ENCODE measurements around the gene RASSF3.
A peak's percentile ranks its signal among the peaks of the same experiment; 100 is the strongest.

Gene RASSF3

GRCh38 chr12:64729909-64730587, 119.8 kb downstream of the RASSF3 start:
- no peak overlapping the region for H3K27ac ChIP-seq
- TF ChIP-seq ZFX (IDR thresholded peaks at IDR 0.05; ENCODE audit: borderline replicate concordance) (no peak), CTCF (IDR thresholded peaks at IDR 0.05) (no peak)

DNA sequence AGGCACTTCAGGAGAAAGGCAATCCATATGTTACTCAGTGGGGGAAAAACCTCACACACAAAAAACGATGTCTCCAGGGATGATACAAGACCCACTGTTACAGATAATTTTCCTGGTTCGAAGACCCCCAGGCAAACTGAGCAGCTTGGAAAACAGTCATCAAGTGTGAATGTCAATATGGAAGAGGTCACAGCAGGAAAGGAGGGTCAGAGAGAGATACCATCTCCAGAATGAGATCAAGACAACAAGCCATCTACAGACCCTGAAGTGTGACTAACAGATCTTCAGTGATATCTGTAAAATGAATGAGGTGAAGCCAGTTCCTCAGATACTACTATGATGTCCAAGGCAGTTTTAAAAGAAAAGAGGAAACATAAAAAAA, 120.3 kb downstream of the RASSF3 start:
- H3K27ac ChIP-seq: no peak overlapping the region
- TF ChIP-seq CTCF (IDR thresholded peaks at IDR 0.05) (no peak), ZFX (IDR thresholded peaks at IDR 0.05; ENCODE audit: borderline replicate concordance) (no peak)

DNA sequence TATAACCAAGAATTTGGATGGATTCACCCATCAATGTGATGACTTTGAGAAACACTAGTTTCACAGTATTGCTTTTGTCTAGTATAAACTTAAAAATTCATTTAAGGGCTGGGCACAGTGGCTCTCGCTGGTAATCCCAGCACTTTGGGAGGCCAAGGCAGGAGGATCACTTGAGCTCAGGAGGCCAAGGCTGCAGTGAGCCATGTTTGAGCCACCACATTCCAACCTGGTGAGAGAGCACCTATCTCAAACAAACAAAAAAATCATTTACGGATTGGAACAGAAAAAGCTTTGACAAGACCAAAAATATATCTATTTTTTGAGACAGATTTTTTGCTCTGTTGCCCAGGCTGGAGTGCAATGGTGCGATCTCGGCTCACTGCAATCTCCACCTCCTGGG, 121.4 kb downstream of the RASSF3 start:
- TF ChIP-seq ZFX (IDR thresholded peaks at IDR 0.05; ENCODE audit: borderline replicate concordance) (no peak), CTCF (IDR thresholded peaks at IDR 0.05) (no peak)
- no peak overlapping the region for H3K27ac ChIP-seq

DNA sequence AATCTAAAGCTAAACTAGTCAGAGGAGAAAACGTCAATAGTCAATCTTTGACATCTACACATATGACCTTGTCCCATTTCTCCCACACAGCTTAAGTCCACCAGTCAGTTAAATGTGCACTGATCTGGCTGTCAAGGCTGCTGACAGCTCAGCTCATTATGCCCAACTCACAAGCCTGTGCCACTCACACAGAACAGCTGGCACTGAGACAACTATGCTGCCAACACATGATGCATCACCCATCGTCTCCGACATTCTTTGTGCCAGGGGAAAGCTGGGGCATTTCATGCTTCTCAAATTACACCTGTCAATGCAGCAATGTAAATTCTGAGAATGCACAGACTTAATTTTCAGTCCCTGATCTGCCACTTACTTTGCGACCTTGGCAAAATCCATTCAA, 123.6 kb downstream of the RASSF3 start:
- TF ChIP-seq CTCF (IDR thresholded peaks at IDR 0.05) (no peak), ZFX (IDR thresholded peaks at IDR 0.05; ENCODE audit: borderline replicate concordance) (no peak)
- H3K27ac ChIP-seq: peak overlapping the region; percentile 15; the same call in 1 of the 2 replicates

- TF ChIP-seq ZFX (IDR thresholded peaks at IDR 0.05; ENCODE audit: borderline replicate concordance) (no peak), CTCF (IDR thresholded peaks at IDR 0.05) (no peak)
- no peak overlapping the region for H3K27ac ChIP-seq
These were observed 125.1 kb downstream of the RASSF3 start for GRCh38 chr12:64735442-64735841.

DNA sequence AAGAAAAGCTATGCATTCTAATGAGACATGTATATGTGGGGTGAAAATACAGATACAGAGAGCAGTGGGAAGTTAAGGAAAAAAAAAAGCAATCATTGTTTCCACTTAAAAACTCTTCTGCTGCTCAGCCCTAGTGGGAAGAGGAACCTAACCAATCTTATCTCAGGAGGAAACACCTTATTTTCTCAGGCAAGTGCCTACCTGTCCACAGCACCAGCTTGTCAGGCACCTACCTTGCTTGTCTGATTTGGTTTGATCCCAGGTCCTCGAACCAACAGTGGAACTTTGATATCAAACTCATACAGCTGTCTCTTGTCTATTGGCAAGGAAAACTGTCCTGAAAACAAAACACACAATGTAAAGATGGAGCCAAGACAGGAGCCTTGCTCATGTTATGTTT, 126.5 kb downstream of the RASSF3 start:
- no peak overlapping the region for H3K27ac ChIP-seq
- no peak for TF ChIP-seq CTCF (IDR thresholded peaks at IDR 0.05)
- no peak for TF ChIP-seq ZFX (IDR thresholded peaks at IDR 0.05; ENCODE audit: borderline replicate concordance)

GRCh38 chr12:64737539-64737938, 127.2 kb downstream of the RASSF3 start:
- TF ChIP-seq ZFX (IDR thresholded peaks at IDR 0.05; ENCODE audit: borderline replicate concordance) (no peak), CTCF (IDR thresholded peaks at IDR 0.05) (no peak)
- no peak overlapping the region for H3K27ac ChIP-seq
